Neuronal stem cell (in vitro differentiated cells): ENCODE measurements around the gene AADACL4.

ENCODE experiments used
- DNase-seq: peaks from one replicate; pipeline ENCODE4 v3.0.0-alpha.2; 2013; ENCODE audit warnings: low spot score
- H2AFZ ChIP-seq: one replicate; pipeline ENCODE4 v1.6.1; 2013; ENCODE audit warnings: mild to moderate bottlenecking, low read length, inconsistent platforms
- H2AK5ac ChIP-seq: 2 replicates; pipeline ENCODE4 v1.6.1; 2013; ENCODE audit warnings: low read depth, mild to moderate bottlenecking, inconsistent platforms, low read length, moderate library complexity, mixed read lengths
- H2BK120ac ChIP-seq: 2 replicates; pipeline ENCODE4 v1.6.1; 2013; ENCODE audit warnings: low read depth, mild to moderate bottlenecking, inconsistent platforms, low read length, moderate library complexity, mixed read lengths
- H2BK12ac ChIP-seq: one replicate; pipeline ENCODE4 v1.6.1; 2013; ENCODE audit warnings: low read length, inconsistent platforms
- H2BK15ac ChIP-seq: 2 replicates; pipeline ENCODE4 v1.6.1; 2013; ENCODE audit warnings: mild to moderate bottlenecking, low read length, inconsistent platforms, mixed read lengths
- H2BK5ac ChIP-seq: one replicate; pipeline ENCODE4 v1.6.1; 2013; ENCODE audit warnings: inconsistent platforms, mild to moderate bottlenecking, low read length, moderate library complexity
- H3K14ac ChIP-seq: one replicate; pipeline ENCODE4 v1.6.1; 2013; ENCODE audit warnings: low read length, inconsistent platforms
- H3K18ac ChIP-seq: 2 replicates; pipeline ENCODE4 v1.6.1; 2013; ENCODE audit warnings: low read length, inconsistent platforms
- H3K23ac ChIP-seq: 2 replicates; pipeline ENCODE4 v1.6.1; 2013; ENCODE audit warnings: low read depth, mild to moderate bottlenecking, mixed read lengths, low read length, inconsistent platforms; ENCODE audit not compliant: poor library complexity
- H3K27ac ChIP-seq: replicated peaks from 3 replicates; pipeline ENCODE4 v1.5.1; 2013; ENCODE audit warnings: low read length, inconsistent platforms
- H3K27me3 ChIP-seq, 3 experiments: 2 replicates each; pipeline ENCODE4 v1.6.1; 2013; ENCODE audit warnings: low read length in 3 of 3, mild to moderate bottlenecking in 2 of 3, inconsistent platforms in 1 of 3, low read depth in 1 of 3, mixed read lengths in 1 of 3, moderate library complexity in 1 of 3; ENCODE audit not compliant: control insufficient read depth in 3 of 3, insufficient read depth in 3 of 3
- H3K36me3 ChIP-seq, 2 donors: replicated peaks in 1 of 2; 2 replicates each; pipeline ENCODE4 v1.6.1; 2013; ENCODE audit warnings: low read length in 2 of 2; ENCODE audit not compliant: control insufficient read depth in 2 of 2, insufficient read depth in 2 of 2
- H3K4ac ChIP-seq: 2 replicates; pipeline ENCODE4 v1.6.1; 2013; ENCODE audit warnings: inconsistent platforms, mild to moderate bottlenecking, low read length, moderate library complexity
- H3K4me1 ChIP-seq, 2 donors: 1 replicate in 1 of 2; 2 replicates in 1 of 2; pipeline ENCODE4 v1.6.1; 2013; ENCODE audit warnings: low read length in 2 of 2, low read depth in 1 of 2; ENCODE audit not compliant: control insufficient read depth in 2 of 2, insufficient read depth in 1 of 2
- H3K4me2 ChIP-seq: one replicate; pipeline ENCODE4 v1.6.1; 2013; ENCODE audit warnings: mild to moderate bottlenecking, low read length, inconsistent platforms; ENCODE audit not compliant: insufficient read depth, poor library complexity, severe bottlenecking
- H3K4me3 ChIP-seq, 2 donors: 2 replicates each; pipeline ENCODE4 v1.5.1; 2013; ENCODE audit warnings: low read length in 2 of 2, mild to moderate bottlenecking in 2 of 2, inconsistent platforms in 1 of 2, moderate library complexity in 1 of 2
- H3K79me1 ChIP-seq: one replicate; pipeline ENCODE4 v1.6.1; 2013; ENCODE audit warnings: low read depth, mild to moderate bottlenecking, inconsistent platforms, low read length, moderate library complexity
- H3K9ac ChIP-seq: one replicate; pipeline ENCODE4 v1.6.1; 2013; ENCODE audit warnings: mild to moderate bottlenecking, low read depth, low read length, inconsistent platforms; ENCODE audit not compliant: poor library complexity
- H3K9me3 ChIP-seq, 2 donors: replicated peaks in 1 of 2; 2 replicates each; pipeline versions ENCODE3 to v1.6.1; 2013; ENCODE audit warnings: low read length in 2 of 2, mild to moderate bottlenecking in 2 of 2, inconsistent platforms in 1 of 2, low read depth in 1 of 2, mixed read lengths in 1 of 2, moderate library complexity in 1 of 2; ENCODE audit not compliant: control insufficient read depth in 2 of 2, insufficient read depth in 1 of 2
- H4K8ac ChIP-seq: one replicate; pipeline ENCODE4 v1.6.1; 2013; ENCODE audit warnings: low read depth, mild to moderate bottlenecking, inconsistent platforms, low read length, moderate library complexity
- H4K91ac ChIP-seq: one replicate; pipeline ENCODE4 v1.6.1; 2013; ENCODE audit warnings: low read length, low read depth, mild to moderate bottlenecking, inconsistent platforms; ENCODE audit not compliant: poor library complexity
- WGBS, 2 donors: extraction: QIAGEN DNeasy Blood & Tissue Kit; methylation state at CpG; one replicate each; pipeline ENCODE4 v1.1.7; 2013; ENCODE audit warnings: missing lambda C conversion rate in 2 of 2, mixed read lengths in 1 of 2; ENCODE audit not compliant: insufficient read length in 2 of 2, insufficient replicate concordance in 1 of 2; ENCODE audit errors: extremely low coverage in 2 of 2; 5-methylcytosine and 5-hydroxymethylcytosine counted together

The AADACL4 gene

DNA sequence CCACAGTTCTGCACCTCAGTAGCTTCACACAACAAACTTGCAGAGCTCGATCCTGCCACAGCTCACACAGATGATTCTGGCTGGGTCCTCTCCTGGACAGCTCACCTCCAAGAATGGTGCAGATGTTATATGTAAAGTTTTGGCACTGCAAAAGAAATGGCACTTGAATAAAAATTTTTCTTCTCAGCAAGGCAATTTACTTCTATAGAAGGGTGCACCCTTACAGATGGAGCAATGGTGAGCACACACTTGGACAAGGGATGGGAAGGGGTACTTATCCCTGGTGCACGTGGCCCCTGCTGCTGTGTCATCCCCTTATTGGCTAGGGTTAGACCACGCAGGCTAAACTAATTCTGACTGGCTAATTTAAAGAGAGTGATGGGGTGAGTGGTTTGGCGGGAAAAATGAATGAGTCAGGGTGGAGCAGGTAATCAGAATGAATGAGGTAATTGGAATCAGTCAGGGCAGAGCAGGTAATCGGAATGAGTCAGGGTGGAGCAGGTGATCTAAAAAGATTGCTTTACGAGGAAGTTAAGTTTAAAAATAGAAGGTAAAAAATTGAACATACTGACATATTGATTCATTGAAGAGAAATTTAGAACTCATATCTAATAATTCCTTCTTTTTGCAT, 60.1 kb downstream of the AADACL4 start:
- H3K9ac ChIP-seq = no peak overlapping the region

DNA sequence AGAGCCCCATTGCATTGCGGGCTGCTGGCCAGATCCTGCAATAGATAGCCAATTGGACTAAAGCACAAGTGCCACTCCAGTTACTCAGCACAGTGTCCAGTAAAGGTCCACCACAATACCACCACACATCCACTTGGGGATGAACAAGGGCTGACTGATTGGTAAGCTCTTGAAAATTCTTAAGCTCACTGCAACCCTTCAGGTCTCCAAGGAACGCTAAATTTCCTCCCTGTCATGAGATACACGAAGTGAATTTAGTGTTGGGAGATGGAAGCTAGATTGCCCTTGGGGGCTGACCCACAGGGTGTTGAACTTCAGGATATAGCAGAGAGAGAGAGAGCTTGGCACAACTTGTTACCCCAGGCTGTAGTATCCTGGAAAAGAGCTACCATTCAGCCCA, 62.2 kb downstream of the AADACL4 start:
- H3K9ac ChIP-seq = no peak overlapping the region
- H3K79me1 ChIP-seq = no peaks in the 10 kb centered on the region
- no peak overlapping the region for H3K18ac ChIP-seq
- H2BK5ac ChIP-seq = no peak overlapping the region
- H3K14ac ChIP-seq = no peak overlapping the region
- no peak overlapping the region for H2BK120ac ChIP-seq
- no peak overlapping the region for H3K4me3 ChIP-seq
- no peak overlapping the region for H3K4ac ChIP-seq
- no peak overlapping the region for H2AFZ ChIP-seq
- WGBS, 2 donors = no CpG with 5 or more reads among the region's 3 CpGs
- no peak overlapping the region for H3K4me2 ChIP-seq
- no peak overlapping the region for H4K91ac ChIP-seq
- H3K4me1 ChIP-seq = no peaks in the 10 kb centered on the region
- no peaks in the 10 kb centered on the region for H3K9me3 ChIP-seq
- no peak overlapping the region for H4K8ac ChIP-seq
- peaks cover 0 to 4% (median 0%) of the 10 kb centered on the region in 3 experiments for H3K27me3 ChIP-seq
- no peak overlapping the region for H2BK12ac ChIP-seq
- no peak overlapping the region for H2AK5ac ChIP-seq
- H2BK15ac ChIP-seq = no peak overlapping the region
- no peaks in the 10 kb centered on the region for H3K36me3 ChIP-seq
- H3K23ac ChIP-seq = no peak overlapping the region
- H3K27ac ChIP-seq = no peak overlapping the region
- DNase-seq = no peak

More for the DNA sequence above, 60.1 kb downstream of the AADACL4 start:
- Histone ChIP-seq H3K23ac (no peak overlapping the region), H3K18ac (no peak overlapping the region), H2AK5ac (no peak overlapping the region), H3K4me1 (no peaks in the 10 kb centered on the region), H3K4me3 (no peak overlapping the region), H3K4ac (no peak overlapping the region), H3K27ac (no peak overlapping the region), H3K4me2 (no peak overlapping the region), H3K27me3 (no peaks in the 10 kb centered on the region), H2BK15ac (no peak overlapping the region), H2BK120ac (no peak overlapping the region), H4K8ac (no peak overlapping the region), H2BK12ac (no peak overlapping the region), H4K91ac (no peak overlapping the region), H2AFZ (no peak overlapping the region), H3K9me3 (no peaks in the 10 kb centered on the region), H3K79me1 (no peaks in the 10 kb centered on the region), H3K14ac (no peak overlapping the region), H2BK5ac (no peak overlapping the region), H3K36me3 (no peaks in the 10 kb centered on the region)
- no peak for DNase-seq
- no CpG with 5 or more reads among the region's 6 CpGs for WGBS, 2 donors

GRCh38 chr1:12708396-12709090, 64.7 kb downstream of the AADACL4 start:
- Histone ChIP-seq H3K79me1 (no peaks in the 10 kb centered on the region), H2AFZ (no peak overlapping the region), H3K9ac (no peak overlapping the region), H3K4me1 (no peaks in the 10 kb centered on the region), H3K14ac (no peak overlapping the region), H3K9me3 (peaks cover 0 to 2% of the 10 kb centered on the region in 2 donors), H3K4ac (no peak overlapping the region), H4K8ac (no peak overlapping the region), H4K91ac (no peak overlapping the region), H2BK12ac (no peak overlapping the region), H3K36me3 (no peaks in the 10 kb centered on the region), H3K4me2 (no peak overlapping the region), H2BK5ac (no peak overlapping the region), H3K18ac (no peak overlapping the region), H2BK15ac (no peak overlapping the region), H2AK5ac (no peak overlapping the region), H3K4me3 (no peak overlapping the region), H3K27me3 (peaks cover 0 to 4% (median 0%) of the 10 kb centered on the region in 3 experiments), H3K23ac (no peak overlapping the region), H2BK120ac (no peak overlapping the region), H3K27ac (no peak overlapping the region)
- 100% methylated on average over 1 of the region's 4 CpGs; no CpG with 5 or more reads in 1 of the 2 donors for WGBS, 2 donors
- DNase-seq = no peak

DNA sequence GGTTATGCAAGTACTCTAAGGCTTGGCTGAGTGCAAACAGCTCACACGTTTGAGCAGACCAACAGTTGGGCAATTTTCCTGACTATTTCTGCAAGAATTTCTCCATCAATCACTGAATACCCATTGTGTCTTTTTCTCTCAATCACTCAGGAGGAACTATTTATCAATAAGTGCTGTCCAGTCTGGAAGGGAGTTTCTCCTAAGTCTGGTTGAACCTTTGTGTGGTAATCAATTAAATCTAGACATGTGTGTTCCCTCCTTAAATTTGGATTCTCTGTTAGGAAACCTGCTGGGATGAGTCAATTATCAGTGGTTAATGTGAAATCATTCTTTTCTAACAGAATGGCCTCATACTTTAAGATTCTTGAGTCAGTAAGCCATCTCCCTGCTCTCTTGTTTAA, 65.2 kb downstream of the AADACL4 start:
- no peaks in the 10 kb centered on the region for H3K79me1 ChIP-seq
- H3K14ac ChIP-seq = no peak overlapping the region
- WGBS, 2 donors = no CpG with 5 or more reads among the region's 1 CpG
- H2BK12ac ChIP-seq = no peak overlapping the region
- no peak overlapping the region for H2BK15ac ChIP-seq
- H3K36me3 ChIP-seq = no peaks in the 10 kb centered on the region
- H3K9me3 ChIP-seq = peaks cover 0 to 2% of the 10 kb centered on the region in 2 donors
- no peak for DNase-seq
- H2AK5ac ChIP-seq = no peak overlapping the region
- H3K23ac ChIP-seq = no peak overlapping the region
- no peaks in the 10 kb centered on the region for H3K4me1 ChIP-seq
- H2BK5ac ChIP-seq = no peak overlapping the region
- H3K4ac ChIP-seq = no peak overlapping the region
- no peak overlapping the region for H4K8ac ChIP-seq
- H3K4me2 ChIP-seq = no peak overlapping the region
- no peak overlapping the region for H2AFZ ChIP-seq
- peaks cover 0 to 4% (median 0%) of the 10 kb centered on the region in 3 experiments for H3K27me3 ChIP-seq
- H4K91ac ChIP-seq = no peak overlapping the region
- H2BK120ac ChIP-seq = no peak overlapping the region
- H3K18ac ChIP-seq = no peak overlapping the region
- H3K4me3 ChIP-seq = no peak overlapping the region
- no peak overlapping the region for H3K27ac ChIP-seq
- no peak overlapping the region for H3K9ac ChIP-seq
